ENCODE data around the gene DNAJB2.

DNA sequence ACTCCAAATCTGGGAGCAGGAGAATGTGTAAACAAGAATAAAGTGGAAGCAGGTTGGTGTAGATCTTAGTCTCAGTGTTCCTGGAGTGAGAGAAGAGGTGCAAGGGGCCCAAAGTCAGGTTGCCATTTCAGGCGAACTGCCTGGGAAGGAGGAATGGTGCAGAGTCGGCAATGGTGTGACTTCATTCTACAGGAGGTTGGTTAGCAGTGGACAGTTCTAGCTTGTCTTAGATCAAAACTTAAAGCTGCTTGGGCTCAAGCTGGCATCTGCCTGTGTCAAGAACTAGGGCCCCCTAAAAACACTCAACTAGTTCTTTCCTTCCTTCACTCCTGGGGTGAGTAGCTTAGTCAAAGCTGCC, 30.3 kb upstream of the DNAJB2 start:
- TF ChIP-seq POLR2A (IDR thresholded peaks at IDR 0.05; ENCODE audit: borderline replicate concordance, extremely low read depth, insufficient read depth, insufficient read length), result no peak
- TF ChIP-seq, protein P1, sequence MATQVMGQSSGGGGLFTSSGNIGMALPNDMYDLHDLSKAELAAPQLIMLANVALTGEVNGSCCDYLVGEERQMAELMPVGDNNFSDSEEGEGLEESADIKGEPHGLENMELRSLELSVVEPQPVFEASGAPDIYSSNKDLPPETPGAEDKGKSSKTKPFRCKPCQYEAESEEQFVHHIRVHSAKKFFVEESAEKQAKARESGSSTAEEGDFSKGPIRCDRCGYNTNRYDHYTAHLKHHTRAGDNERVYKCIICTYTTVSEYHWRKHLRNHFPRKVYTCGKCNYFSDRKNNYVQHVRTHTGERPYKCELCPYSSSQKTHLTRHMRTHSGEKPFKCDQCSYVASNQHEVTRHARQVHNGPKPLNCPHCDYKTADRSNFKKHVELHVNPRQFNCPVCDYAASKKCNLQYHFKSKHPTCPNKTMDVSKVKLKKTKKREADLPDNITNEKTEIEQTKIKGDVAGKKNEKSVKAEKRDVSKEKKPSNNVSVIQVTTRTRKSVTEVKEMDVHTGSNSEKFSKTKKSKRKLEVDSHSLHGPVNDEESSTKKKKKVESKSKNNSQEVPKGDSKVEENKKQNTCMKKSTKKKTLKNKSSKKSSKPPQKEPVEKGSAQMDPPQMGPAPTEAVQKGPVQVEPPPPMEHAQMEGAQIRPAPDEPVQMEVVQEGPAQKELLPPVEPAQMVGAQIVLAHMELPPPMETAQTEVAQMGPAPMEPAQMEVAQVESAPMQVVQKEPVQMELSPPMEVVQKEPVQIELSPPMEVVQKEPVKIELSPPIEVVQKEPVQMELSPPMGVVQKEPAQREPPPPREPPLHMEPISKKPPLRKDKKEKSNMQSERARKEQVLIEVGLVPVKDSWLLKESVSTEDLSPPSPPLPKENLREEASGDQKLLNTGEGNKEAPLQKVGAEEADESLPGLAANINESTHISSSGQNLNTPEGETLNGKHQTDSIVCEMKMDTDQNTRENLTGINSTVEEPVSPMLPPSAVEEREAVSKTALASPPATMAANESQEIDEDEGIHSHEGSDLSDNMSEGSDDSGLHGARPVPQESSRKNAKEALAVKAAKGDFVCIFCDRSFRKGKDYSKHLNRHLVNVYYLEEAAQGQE (IDR thresholded peaks at IDR 0.05; ENCODE audit: low read depth), result no peak
- TF ChIP-seq, protein P2, sequence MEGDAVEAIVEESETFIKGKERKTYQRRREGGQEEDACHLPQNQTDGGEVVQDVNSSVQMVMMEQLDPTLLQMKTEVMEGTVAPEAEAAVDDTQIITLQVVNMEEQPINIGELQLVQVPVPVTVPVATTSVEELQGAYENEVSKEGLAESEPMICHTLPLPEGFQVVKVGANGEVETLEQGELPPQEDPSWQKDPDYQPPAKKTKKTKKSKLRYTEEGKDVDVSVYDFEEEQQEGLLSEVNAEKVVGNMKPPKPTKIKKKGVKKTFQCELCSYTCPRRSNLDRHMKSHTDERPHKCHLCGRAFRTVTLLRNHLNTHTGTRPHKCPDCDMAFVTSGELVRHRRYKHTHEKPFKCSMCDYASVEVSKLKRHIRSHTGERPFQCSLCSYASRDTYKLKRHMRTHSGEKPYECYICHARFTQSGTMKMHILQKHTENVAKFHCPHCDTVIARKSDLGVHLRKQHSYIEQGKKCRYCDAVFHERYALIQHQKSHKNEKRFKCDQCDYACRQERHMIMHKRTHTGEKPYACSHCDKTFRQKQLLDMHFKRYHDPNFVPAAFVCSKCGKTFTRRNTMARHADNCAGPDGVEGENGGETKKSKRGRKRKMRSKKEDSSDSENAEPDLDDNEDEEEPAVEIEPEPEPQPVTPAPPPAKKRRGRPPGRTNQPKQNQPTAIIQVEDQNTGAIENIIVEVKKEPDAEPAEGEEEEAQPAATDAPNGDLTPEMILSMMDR (IDR thresholded peaks at IDR 0.05 in 2 of 3, conservative IDR thresholded peaks at IDR 0.05 in 1 of 3; ENCODE audit: borderline replicate concordance in 1 of 3, insufficient read depth in 1 of 3, low read depth in 2 of 3, low read length in 2 of 3), result no peak
- no peak for TF ChIP-seq SRF (IDR thresholded peaks at IDR 0.05; ENCODE audit: low read depth)
- TF ChIP-seq, protein P3, sequence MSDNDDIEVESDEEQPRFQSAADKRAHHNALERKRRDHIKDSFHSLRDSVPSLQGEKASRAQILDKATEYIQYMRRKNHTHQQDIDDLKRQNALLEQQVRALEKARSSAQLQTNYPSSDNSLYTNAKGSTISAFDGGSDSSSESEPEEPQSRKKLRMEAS (IDR thresholded peaks at IDR 0.05), result no peak
